Measurements from ENCODE around the gene TTLL5. TPM values are rescaled to one million over a fixed set of nuclear protein-coding genes. Genes with fewer than 3 reads are reported as not detected.

TTLL5 gene
- total and polyA plus RNA-seq, 2 of the 13 experiments (the other 11 are each of a cell fraction or from before 2014, with no cell fraction given): 11.8 to 18.8 TPM

GRCh38 chr14:75702616-75703261 is 41.7 kb downstream of the TTLL5 start:
- WGBS (ENCODE audit: low lambda C conversion rate): 90% methylated on average over 2 of the region's 3 CpGs
- ChIA-PET CTCF (ENCODE audit: low intra/inter-chr PET ratio, low total read pairs) (no interaction called here), POLR2A (no interaction called here)
- H4K20me1 ChIP-seq (ENCODE audit: insufficient read depth, low read length): no peaks in the 10 kb centered on the region
- H3K4me2 ChIP-seq (ENCODE audit: low read depth, low read length): no peak overlapping the region
- H3K4me1 ChIP-seq (ENCODE audit: insufficient read depth, low read length): no peaks in the 10 kb centered on the region
- H3K36me3 ChIP-seq (replicated peaks in 1 of 2; ENCODE audit: control insufficient read depth in 1 of 2, insufficient read depth in 2 of 2, low read length in 2 of 2): peaks cover 7 to 47% of the 10 kb centered on the region in 2 experiments
- H3K9ac ChIP-seq (ENCODE audit: insufficient read depth, low read depth, low read length): no peak overlapping the region
- DNase-seq (ENCODE audit: low spot score): no peak
- no TSS peak for BruUV-seq (replicated peaks)
- no peak overlapping the region for H3K27ac ChIP-seq (ENCODE audit: extremely low read length, insufficient read depth, low read length)
- in situ Hi-C loops (cut with HindIII; ENCODE audit: extremely low pct_ligation_motif_present, low pct_unique_long_range_greater_than_20kb): loop anchor here (25.0 kb wide), 1 partner anchor 685 kb away; the partner anchor contains the start of gene ESRRB
- no peaks in the 10 kb centered on the region for H3K27me3 ChIP-seq (ENCODE audit: control insufficient read depth in 1 of 2, insufficient read depth in 2 of 2, low read length in 2 of 2)
- H3K9me3 ChIP-seq (ENCODE audit: low read length): no peaks in the 10 kb centered on the region
- intact Hi-C loops (cut with micrococcal nuclease; ENCODE audit: unreplicated experiment): no loop called here
- FAIRE-seq: no peak
- no peaks in the 10 kb centered on the region for H3K79me2 ChIP-seq (ENCODE audit: insufficient read depth, low read length)
- H3K4me3 ChIP-seq (replicated peaks in 1 of 3; ENCODE audit: insufficient read depth in 1 of 3, low read depth in 2 of 3, low read length in 3 of 3): no peak overlapping the region
- ATAC-seq: no peak
- no peak overlapping the region for H2AFZ ChIP-seq (ENCODE audit: low read length)
- TF ChIP-seq PRPF4 (IDR thresholded peaks at IDR 0.05; ENCODE audit: low read depth, low read length, poor library complexity, severe bottlenecking) (no peak), MIER2 (CRISPR knock-in tag; IDR thresholded peaks at IDR 0.05) (no peak), SMARCC2 (IDR thresholded peaks at IDR 0.05) (no peak), SP140L (CRISPR knock-in tag; IDR thresholded peaks at IDR 0.05; ENCODE audit: borderline replicate concordance) (no peak), ZNF512B (CRISPR knock-in tag; IDR thresholded peaks at IDR 0.05; ENCODE audit: borderline replicate concordance) (no peak), TARDBP (CRISPR knock-in tag; IDR thresholded peaks at IDR 0.05) (no peak), ZNF234 (CRISPR knock-in tag; conservative IDR thresholded peaks at IDR 0.05) (no peak), HNRNPL (IDR thresholded peaks at IDR 0.05; ENCODE audit: low read depth, low read length) (no peak), TFE3 (CRISPR knock-in tag; IDR thresholded peaks at IDR 0.05) (no peak), ZNF737 (CRISPR knock-in tag; IDR thresholded peaks at IDR 0.05; ENCODE audit: borderline replicate concordance) (no peak), NR2C2 (CRISPR knock-in tag; IDR thresholded peaks at IDR 0.05; ENCODE audit: borderline replicate concordance) (no peak), ZNF333 (CRISPR knock-in tag; IDR thresholded peaks at IDR 0.05; ENCODE audit: borderline replicate concordance) (no peak), PAX8 (CRISPR knock-in tag; IDR thresholded peaks at IDR 0.05; ENCODE audit: borderline replicate concordance) (no peak), ZNF142 (CRISPR knock-in tag; IDR thresholded peaks at IDR 0.05) (no peak), POLR2G (IDR thresholded peaks at IDR 0.05; ENCODE audit: low read depth, low read length) (no peak)
